ENCODE results near the gene INVS.
"Not testable (repeated sequence)": the region's sequence is repeated elsewhere in the genome, so short reads cannot be mapped to it uniquely, and the experiment has no call there.

The INVS gene

GRCh38 chr9:100208673-100209072, 109.6 kb downstream of the INVS start:
- DNase-seq: no peak

- DNase-seq: no peak
Measured at GRCh38 chr9:100211476-100211875, 112.4 kb downstream of the INVS start.

- DNase-seq: no peak
Measured at GRCh38 chr9:100213730-100214477, 114.9 kb downstream of the INVS start.

GRCh38 chr9:100216178-100216787, 117.2 kb downstream of the INVS start:
- peak; percentile 52 for DNase-seq

DNA sequence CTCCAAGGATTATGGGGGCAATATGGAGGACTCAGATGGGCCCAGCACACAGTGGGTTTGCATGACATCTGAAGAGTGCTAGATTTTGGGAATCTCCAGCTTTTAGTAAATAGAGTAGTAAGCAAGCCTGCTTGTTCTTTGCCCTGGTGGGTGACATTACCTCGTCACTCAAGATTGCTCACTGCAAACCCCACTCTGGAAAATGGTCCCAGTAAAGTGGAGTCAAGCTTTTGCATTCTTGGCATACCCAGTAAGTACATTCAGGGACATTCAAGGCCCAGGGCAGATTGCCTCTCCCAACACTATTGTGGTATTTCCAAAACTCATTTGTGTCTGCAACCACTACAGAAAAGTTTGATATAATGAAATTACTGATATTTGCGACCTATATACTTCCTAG, 118.5 kb downstream of the INVS start:
- DNase-seq: no peak

DNA sequence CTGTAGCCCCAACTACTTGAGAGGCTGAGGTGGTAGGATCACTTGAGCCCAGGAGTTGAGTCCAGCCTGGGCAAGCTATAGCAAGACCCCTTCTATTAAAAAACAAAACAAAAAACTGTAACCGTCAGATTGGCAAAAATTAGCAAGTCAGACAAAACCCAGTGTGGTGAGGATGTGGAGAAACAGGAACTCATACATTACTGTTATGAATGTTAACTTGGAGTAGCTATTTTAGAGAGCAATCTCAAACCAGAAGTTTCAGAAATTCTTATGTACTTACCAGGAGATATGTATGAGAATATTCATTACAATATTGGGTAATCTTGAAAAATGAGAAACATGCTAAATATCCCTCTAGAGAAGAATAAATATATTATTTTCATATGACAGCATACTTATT, 120.3 kb downstream of the INVS start:
- no peak for DNase-seq

GRCh38 chr9:100220936-100221335, 121.9 kb downstream of the INVS start:
- DNase-seq: no peak

- DNase-seq: no peak
Measured at GRCh38 chr9:100221538-100221937, 122.5 kb downstream of the INVS start.

GRCh38 chr9:100222674-100223073, 123.6 kb downstream of the INVS start:
- DNase-seq: no peak

DNA sequence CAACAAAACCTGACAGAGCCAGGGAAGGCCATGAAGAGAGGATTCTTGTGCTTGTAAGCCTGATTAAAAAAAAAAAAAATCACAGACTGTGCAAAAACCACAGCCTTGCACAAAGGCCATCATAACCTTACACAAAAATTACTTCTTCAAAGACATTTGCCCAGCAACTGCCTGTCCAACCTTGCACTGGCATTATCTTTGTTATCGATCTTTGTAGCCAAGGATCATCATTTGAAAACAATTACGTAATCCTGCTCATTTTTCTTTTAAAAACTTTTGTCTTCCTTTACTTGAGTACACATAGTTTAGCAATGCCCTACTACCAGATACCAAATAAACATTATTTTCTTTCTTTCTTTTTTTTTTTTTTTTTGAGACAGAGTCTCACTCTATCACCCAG, 128.6 kb downstream of the INVS start:
- no peak for DNase-seq

- DNase-seq: no peak
Measured at GRCh38 chr9:100228352-100228869, 129.4 kb downstream of the INVS start.

DNA sequence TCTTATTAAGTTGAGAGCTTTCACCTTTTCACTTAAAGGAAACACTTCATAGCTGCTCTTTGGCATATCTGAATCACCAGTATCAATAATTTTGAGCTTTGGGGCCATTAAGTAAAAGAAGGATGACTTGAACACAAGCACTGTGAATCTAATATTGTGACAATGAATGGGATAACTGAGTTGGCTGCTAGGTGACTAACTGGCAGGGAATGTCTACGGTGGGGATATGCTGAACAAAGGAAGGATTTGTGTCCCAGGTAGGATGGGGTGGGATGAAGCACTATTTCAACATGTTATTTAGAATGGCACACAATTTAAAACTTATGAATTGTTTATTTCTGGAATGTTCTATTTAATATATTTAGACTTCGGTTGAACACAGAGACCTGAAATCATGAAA, 130.1 kb downstream of the INVS start:
- no peak for DNase-seq

GRCh38 chr9:100229561-100229960, 130.5 kb downstream of the INVS start:
- DNase-seq: no peak

DNA sequence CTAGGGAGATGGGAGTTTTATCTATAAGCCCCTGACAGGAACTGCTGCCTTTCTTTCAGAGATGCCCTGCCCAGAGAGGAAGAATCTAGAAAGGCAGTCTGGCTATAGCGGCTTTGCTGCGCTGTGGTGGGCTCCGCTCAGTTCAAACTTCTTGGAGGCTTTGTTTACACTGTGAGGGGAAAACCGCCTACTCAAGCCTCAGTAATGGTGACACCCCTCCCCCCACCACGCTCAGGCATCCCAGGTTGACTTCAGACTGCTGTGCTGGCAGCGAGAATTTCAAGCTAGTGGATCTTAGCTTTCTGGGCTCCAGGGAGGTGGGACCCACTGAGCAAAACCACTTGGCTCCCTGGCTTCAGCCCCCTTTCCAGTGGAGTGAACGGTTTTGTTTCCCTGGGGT, 137.9 kb downstream of the INVS start:
- DNase-seq: not testable (repeated sequence)

DNA sequence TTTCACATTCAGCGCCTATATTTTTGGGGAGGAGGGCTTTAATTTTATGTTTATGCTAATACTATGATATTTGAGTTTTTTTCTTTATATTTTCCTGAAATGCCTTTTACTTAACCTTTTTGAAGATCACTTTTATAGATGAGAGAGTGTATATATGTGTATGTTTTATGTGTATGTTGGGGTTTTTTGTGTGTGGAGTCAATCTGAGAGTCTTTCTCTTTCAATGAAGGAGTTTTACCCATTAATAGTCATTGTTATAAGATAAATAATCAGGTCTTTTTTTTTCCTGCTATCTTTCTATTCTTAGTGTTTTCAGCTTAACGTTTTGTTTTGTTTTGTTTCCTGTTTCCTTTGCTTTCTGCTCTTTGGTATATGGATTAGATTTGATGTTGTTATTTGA, 141.5 kb downstream of the INVS start:
- no peak for DNase-seq

DNA sequence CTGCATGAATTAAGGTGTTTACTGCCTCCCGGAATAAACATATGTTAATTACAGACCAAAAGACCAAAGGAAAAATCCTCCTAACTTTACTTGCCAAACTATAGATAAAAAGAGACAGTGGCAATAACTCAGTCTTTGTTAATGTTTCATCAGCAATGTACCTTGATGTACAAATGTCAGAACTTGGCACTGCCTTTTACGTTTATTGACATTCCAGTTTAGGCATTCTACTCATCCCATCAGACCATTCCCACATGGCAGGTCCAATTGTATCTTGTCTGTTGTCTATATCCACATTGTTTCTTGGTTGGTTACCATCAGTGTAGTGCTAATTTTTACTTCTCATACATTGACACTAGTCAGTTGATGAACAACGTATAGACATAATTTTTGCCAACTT, 168.2 kb downstream of the INVS start:
- no peak for DNase-seq

GRCh38 chr9:100268271-100268670, 169.2 kb downstream of the INVS start:
- no peak for DNase-seq

DNA sequence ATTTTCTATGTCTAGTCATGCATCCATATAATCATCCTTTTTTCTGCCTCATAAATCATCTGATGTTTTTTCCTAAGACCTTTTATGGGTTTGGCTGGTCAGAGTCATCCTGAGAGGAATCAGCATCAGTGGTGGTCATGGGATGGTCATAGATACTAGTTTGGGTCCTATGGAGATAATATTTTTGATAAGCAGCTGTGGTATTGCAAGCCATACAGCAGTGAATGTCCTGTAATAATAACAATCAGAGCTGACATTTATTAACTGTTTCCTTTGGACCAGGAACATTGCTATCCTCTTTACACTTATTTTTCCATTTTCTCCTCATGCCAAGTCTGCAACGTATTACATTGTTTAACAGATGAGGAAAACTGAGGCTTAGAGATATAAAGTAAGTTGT, 170.6 kb downstream of the INVS start:
- no peak for DNase-seq

DNA sequence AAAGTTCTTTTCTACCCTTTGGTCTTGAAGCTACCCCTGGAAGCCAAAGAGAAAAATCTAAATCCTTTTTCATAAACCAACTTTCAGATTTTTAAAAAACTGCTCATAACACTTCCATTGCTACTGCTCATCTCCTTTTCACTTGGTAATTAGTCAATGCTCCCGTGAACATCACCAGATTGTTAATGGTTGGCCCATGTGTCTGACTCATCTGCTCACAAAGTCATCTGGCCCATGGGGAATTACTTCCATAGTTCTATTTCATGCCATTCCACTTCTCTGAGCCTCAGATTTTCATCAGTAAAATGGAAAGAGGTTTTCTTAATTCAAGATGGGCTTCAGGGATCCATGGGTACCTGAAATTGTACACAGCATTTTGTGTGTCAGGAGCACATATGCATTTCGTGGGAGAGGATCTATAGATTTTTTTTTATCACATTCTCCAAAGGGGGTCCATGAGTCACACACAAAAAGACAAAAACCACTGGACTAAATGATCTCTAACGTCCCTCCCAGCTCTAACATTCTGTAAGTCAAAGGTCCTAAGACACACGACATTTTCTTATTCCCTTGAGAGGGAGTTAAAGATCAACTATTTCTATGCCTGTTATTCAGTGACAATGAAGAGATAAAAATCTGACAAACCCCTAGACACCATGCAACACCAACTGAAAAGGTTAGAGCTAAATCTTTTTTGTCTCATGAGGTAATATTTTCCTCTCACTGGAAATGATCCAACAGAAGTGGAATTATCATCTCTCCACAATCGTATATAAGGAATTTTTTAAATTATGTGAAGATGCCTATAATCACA, 178.3 kb downstream of the INVS start:
- DNase-seq: no peak

DNA sequence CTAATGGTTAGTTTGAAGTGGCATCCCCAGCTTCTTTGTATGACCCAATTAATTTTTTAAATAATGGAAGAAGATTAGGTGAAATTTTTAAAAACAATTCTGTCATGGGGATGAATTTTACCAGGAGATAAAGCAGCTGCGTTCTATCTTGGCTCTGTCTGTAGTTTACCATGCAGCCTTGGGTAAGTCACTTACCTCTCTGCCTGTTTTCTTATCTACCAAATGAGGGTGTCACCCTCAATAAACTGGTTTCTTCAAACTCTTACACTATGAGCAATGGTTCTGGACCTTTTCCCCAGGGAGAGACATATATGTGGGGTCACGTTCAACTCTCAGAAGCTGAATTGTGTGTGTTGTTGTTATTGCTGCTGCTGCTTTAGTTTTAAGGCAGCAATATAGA, 182.0 kb downstream of the INVS start:
- DNase-seq: no peak

DNA sequence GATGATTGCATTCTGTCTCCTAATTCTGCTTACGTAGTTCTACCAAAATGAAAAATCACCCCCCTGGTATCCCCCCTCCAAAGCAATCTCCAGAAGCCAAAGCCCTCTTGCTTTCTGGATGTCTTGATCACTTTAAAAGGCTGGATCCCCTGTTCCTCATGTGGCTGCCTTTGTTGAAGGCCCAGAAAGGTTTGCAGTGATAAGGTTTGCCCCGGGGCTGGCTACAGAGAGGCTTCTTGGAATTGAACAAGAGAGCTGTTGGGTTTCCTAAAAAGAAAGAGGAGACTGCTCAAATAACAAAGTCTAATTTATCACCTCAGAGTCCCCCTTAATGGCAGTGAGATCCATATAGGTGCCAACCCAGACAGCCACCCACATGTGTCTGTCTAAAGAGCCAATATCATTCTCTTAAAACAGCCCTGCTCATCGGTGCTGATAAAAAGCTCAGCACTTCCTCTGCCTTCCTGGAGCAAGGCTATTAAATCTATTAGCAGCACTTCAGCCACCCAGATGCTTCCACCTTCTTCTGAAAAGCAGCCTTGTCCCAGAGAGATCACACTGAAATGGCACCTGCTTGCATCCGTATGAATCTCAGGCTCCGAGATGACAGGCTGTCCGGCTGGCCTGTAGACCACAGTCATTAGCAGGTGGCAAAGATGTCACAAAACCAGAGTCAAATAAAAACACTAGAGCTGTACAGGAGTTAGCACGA, 182.8 kb downstream of the INVS start:
- no peak for DNase-seq

DNA sequence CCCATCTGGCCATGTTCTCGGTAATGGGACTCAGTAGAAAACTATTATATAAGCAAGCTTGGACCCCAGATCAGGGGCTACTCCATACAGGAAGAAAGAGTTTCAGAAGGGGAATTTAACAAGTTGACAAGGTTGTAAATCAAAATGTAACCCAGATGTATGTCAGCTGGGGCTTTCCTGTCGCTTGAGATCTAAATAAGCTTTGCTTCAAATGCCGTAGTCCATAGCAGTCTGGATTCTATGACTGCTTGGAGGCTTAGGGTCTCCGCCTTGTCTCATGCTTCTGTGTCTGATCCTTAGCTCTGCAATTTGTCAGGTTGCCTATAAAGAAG, 183.3 kb downstream of the INVS start:
- DNase-seq: no peak

DNA sequence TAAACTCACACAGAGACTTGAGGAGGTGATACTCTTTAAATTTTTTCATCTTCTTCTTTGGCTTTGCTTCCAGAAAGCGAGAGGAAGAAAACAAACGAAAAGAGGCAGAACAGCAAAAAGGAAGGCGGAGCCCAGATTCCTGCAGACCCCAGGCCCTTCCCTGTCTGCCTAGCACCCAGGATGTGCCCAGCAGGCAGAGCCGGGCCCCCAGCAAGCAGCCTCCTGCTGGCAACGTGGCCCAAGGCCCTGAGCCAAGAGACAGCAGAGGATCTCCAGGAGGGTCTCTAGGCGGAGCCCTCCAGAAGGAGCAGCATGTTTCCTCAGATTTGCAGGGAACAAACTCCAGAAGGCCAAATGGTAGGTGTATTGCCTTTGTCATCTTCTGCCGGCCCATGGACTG, 185.2 kb downstream of the INVS start:
- DNase-seq: no peak
